ENCODE measurements around the gene FES. TPM values are rescaled to one million over a fixed set of nuclear protein-coding genes. Genes with fewer than 3 reads are reported as not detected.

Gene FES
- total and polyA plus RNA-seq, 2 of the 13 experiments (the other 11 are each of a cell fraction or from before 2014, with no cell fraction given) = 4.0 to 9.5 TPM

GRCh38 chr15:90945091-90945490 lies 60.8 kb downstream of the FES start (continued):
- no peak for TF ChIP-seq THRA (CRISPR knock-in tag; IDR thresholded peaks at IDR 0.05; ENCODE audit: borderline replicate concordance)
- no peak for TF ChIP-seq JUN (CRISPR knock-in tag; IDR thresholded peaks at IDR 0.05)
- TF ChIP-seq PRMT3 (CRISPR knock-in tag; IDR thresholded peaks at IDR 0.05; ENCODE audit: borderline replicate concordance, low read depth) = no peak
- no peak for TF ChIP-seq ZNF24 (IDR thresholded peaks at IDR 0.05)

Small RNA genes lying within 50 kb of the gene (small RNA-seq; reads per million reads assigned to genes)
- gene RN7SL363P (ENCODE audit: insufficient read depth in 2 of 3, insufficient read length in 3 of 3, low read depth in 2 of 3, low replicate concordance in 1 of 3) = 0 reads per million in 3 experiments

Other genes with a start within 250 kb of the FES start
- gene BLM, start 167.2 kb upstream of the FES start, total RNA-seq (2016; rRNA removed; fragmentation: Illumina TruSeq; extraction: Trizol) = 11.8 and 17.4 TPM in 2 replicates
- 2.8 and 5.1 TPM in 2 replicates for gene BLM, start 167.2 kb upstream of the FES start, polyA plus RNA-seq (2011; rRNA removed)
- 13.9 and 17.4 TPM in 2 replicates for gene FURIN, start 15.9 kb upstream of the FES start, total RNA-seq (2016; rRNA removed; fragmentation: Illumina TruSeq; extraction: Trizol)
- gene FURIN, start 15.9 kb upstream of the FES start, polyA plus RNA-seq (2011; rRNA removed) = 15.2 and 17.3 TPM in 2 replicates
- 6.7 and 17.5 TPM in 2 replicates for gene MAN2A2, start 18.8 kb downstream of the FES start, total RNA-seq (2016; rRNA removed; fragmentation: Illumina TruSeq; extraction: Trizol)
- 43.8 and 51.5 TPM in 2 replicates for gene MAN2A2, start 18.8 kb downstream of the FES start, polyA plus RNA-seq (2011; rRNA removed)
- 28.3 and 30.0 TPM in 2 replicates for gene HDDC3, start 48.0 kb downstream of the FES start, total RNA-seq (2016; rRNA removed; fragmentation: Illumina TruSeq; extraction: Trizol)
- gene HDDC3, start 48.0 kb downstream of the FES start, polyA plus RNA-seq (2011; rRNA removed) = 18.7 and 21.7 TPM in 2 replicates
- 39.2 and 39.7 TPM in 2 replicates for gene UNC45A, start 50.8 kb downstream of the FES start, total RNA-seq (2016; rRNA removed; fragmentation: Illumina TruSeq; extraction: Trizol)
- 33.8 and 39.6 TPM in 2 replicates for gene UNC45A, start 50.8 kb downstream of the FES start, polyA plus RNA-seq (2011; rRNA removed)
- gene RCCD1, start 70.4 kb downstream of the FES start, total RNA-seq (2016; rRNA removed; fragmentation: Illumina TruSeq; extraction: Trizol) = 10.0 and 15.1 TPM in 2 replicates
- gene RCCD1, start 70.4 kb downstream of the FES start, polyA plus RNA-seq (2011; rRNA removed) = 12.9 and 14.1 TPM in 2 replicates
- 162 and 214 TPM in 2 replicates for gene PRC1, start 110.0 kb downstream of the FES start, total RNA-seq (2016; rRNA removed; fragmentation: Illumina TruSeq; extraction: Trizol)
- 85.1 and 137 TPM in 2 replicates for gene PRC1, start 110.0 kb downstream of the FES start, polyA plus RNA-seq (2011; rRNA removed)
- 14.7 and 16.5 TPM in 2 replicates for gene VPS33B, start 138.1 kb downstream of the FES start, total RNA-seq (2016; rRNA removed; fragmentation: Illumina TruSeq; extraction: Trizol)
- gene VPS33B, start 138.1 kb downstream of the FES start, polyA plus RNA-seq (2011; rRNA removed) = 13.9 and 15.8 TPM in 2 replicates
- not detected in 2 replicates for gene SV2B, start 215.8 kb downstream of the FES start, total RNA-seq (2016; rRNA removed; fragmentation: Illumina TruSeq; extraction: Trizol)
- gene SV2B, start 215.8 kb downstream of the FES start, polyA plus RNA-seq (2011; rRNA removed) = not detected in 2 replicates

Data from HepG2 (cell line).